Measurements from ENCODE around the gene CCND2. TPM values are rescaled to one million over a fixed set of nuclear protein-coding genes. Genes with fewer than 3 reads are reported as not detected.

CCND2 gene
- total and polyA plus RNA-seq, 2 experiments from 2014 or later = 157 to 250 TPM

DNA sequence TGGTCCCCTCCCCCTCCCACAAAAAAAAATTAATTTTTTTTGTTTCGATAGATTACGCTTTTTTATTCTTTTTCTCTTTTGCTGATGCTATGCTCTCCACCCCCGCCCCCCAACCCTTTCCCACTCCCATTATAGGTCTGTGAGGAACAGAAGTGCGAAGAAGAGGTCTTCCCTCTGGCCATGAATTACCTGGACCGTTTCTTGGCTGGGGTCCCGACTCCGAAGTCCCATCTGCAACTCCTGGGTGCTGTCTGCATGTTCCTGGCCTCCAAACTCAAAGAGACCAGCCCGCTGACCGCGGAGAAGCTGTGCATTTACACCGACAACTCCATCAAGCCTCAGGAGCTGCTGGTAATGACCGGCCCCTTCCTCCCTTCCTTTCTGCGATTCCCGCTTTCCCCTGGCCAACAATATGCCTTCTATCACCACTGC is 2.3 kb downstream of the CCND2 start:
- Histone ChIP-seq H3K4me3 (peak overlapping the region; percentile 95), H3K36me3 (replicated peaks; ENCODE audit: insufficient read depth, low read depth) (no peaks in the 10 kb centered on the region), H3K27me3 (no peaks in the 10 kb centered on the region), H3K79me2 (peaks cover 62% of the 10 kb centered on the region), H3K4me2 (peak overlapping the region; percentile 88), H2AFZ (no peak overlapping the region), H3K9me2 (replicated peaks; ENCODE audit: insufficient read depth) (no peaks in the 10 kb centered on the region), H4K20me1 (ENCODE audit: insufficient read depth, poor library complexity, severe bottlenecking) (peaks cover 37% of the 10 kb centered on the region), H3K4me1 (ENCODE audit: insufficient read depth) (peaks cover 57% of the 10 kb centered on the region), H3K9me3 (ENCODE audit: low read depth) (no peaks in the 10 kb centered on the region), H3K27ac (peak overlapping the region; percentile 98)
- no peak for DNase-seq (ENCODE audit: low spot score)
- TF ChIP-seq EZH2phosphoT487 (IDR thresholded peaks at IDR 0.05; ENCODE audit: low read depth, severe bottlenecking, unreplicated experiment) (no peak), EZH2 (IDR thresholded peaks at IDR 0.05; ENCODE audit: borderline replicate concordance) (no peak)
- TF ChIP-seq, protein P1, sequence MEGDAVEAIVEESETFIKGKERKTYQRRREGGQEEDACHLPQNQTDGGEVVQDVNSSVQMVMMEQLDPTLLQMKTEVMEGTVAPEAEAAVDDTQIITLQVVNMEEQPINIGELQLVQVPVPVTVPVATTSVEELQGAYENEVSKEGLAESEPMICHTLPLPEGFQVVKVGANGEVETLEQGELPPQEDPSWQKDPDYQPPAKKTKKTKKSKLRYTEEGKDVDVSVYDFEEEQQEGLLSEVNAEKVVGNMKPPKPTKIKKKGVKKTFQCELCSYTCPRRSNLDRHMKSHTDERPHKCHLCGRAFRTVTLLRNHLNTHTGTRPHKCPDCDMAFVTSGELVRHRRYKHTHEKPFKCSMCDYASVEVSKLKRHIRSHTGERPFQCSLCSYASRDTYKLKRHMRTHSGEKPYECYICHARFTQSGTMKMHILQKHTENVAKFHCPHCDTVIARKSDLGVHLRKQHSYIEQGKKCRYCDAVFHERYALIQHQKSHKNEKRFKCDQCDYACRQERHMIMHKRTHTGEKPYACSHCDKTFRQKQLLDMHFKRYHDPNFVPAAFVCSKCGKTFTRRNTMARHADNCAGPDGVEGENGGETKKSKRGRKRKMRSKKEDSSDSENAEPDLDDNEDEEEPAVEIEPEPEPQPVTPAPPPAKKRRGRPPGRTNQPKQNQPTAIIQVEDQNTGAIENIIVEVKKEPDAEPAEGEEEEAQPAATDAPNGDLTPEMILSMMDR (IDR thresholded peaks at IDR 0.05; ENCODE audit: poor library complexity) = no peak
- 23% methylated on average over 14 of the region's 14 CpGs for WGBS (ENCODE audit: low lambda C conversion rate, missing lambda C conversion rate)

DNA sequence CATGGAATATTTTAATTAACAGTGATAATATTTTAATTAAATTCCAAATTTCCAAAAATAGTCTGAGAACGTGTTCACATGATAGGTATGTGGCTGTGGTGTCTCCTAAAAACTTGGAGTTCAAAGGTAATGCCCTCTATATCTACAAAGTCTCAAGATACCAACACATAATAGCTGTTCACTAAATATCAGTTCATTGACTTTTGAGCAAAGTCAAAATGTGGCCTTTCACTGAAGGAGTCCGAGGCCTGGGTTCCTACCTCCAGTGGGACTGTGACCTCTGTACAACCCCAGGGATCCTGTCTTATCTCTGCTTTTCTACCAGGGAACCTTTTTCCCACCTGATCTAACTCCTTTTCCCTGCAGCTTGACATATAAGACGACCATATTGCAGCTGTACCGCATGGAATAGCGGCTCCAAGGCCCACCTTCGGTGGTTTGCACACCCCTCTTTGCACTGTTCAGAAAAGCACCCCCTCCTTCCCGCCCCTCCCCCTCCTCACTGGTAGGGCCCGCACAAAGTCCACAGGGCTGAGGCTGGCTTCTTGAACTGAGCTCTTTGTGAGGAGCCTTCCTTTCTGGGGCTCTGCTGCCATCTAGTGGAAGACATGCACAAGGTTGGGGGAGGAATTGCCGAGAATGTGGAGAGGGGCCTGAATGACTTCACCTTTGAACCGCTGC is 3.1 kb downstream of the CCND2 start:
- TF ChIP-seq EZH2phosphoT487 (IDR thresholded peaks at IDR 0.05; ENCODE audit: low read depth, severe bottlenecking, unreplicated experiment) (no peak), EZH2 (IDR thresholded peaks at IDR 0.05; ENCODE audit: borderline replicate concordance) (no peak)
- TF ChIP-seq, protein P1 (IDR thresholded peaks at IDR 0.05; ENCODE audit: poor library complexity) = peak; percentile 97
- Histone ChIP-seq H2AFZ (no peak overlapping the region), H3K79me2 (peaks cover 69% of the 10 kb centered on the region), H3K4me3 (peak overlapping the region; percentile 95), H3K27ac (peak overlapping the region; percentile 98), H3K9me2 (replicated peaks; ENCODE audit: insufficient read depth) (no peaks in the 10 kb centered on the region), H3K27me3 (no peaks in the 10 kb centered on the region), H3K4me1 (ENCODE audit: insufficient read depth) (peaks cover 64% of the 10 kb centered on the region), H3K36me3 (replicated peaks; ENCODE audit: insufficient read depth, low read depth) (no peaks in the 10 kb centered on the region), H3K4me2 (peak overlapping the region; percentile 88), H4K20me1 (ENCODE audit: insufficient read depth, poor library complexity, severe bottlenecking) (peaks cover 43% of the 10 kb centered on the region), H3K9me3 (ENCODE audit: low read depth) (no peaks in the 10 kb centered on the region)
- DNase-seq (ENCODE audit: low spot score) = peak; percentile 94
- 3% methylated on average over 9 of the region's 10 CpGs for WGBS (ENCODE audit: low lambda C conversion rate, missing lambda C conversion rate)

DNA sequence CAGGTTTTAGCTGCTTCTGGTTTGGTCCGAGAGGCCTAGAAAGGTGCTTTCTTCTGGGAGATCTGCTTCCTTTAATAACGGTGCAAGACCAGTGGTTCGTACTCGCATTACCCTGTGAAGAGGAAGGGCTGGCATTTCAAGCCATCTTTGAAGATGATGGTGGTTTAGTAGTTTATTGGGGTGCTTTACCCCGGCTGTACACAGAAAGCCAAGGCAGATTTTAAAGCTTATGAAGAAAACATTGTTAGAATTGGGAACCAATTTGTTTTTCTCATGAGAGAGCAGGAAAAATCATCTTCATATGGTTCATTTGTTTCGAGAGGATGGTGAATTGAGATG is 3.6 kb downstream of the CCND2 start:
- H4K20me1 ChIP-seq (ENCODE audit: insufficient read depth, poor library complexity, severe bottlenecking) = peaks cover 48% of the 10 kb centered on the region
- peak overlapping the region; percentile 71 for H3K4me2 ChIP-seq
- no peak for DNase-seq (ENCODE audit: low spot score)
- no peak for TF ChIP-seq EZH2phosphoT487 (IDR thresholded peaks at IDR 0.05; ENCODE audit: low read depth, severe bottlenecking, unreplicated experiment)
- no peak for TF ChIP-seq EZH2 (IDR thresholded peaks at IDR 0.05; ENCODE audit: borderline replicate concordance)
- TF ChIP-seq, protein P1 (IDR thresholded peaks at IDR 0.05; ENCODE audit: poor library complexity) = no peak
- no peaks in the 10 kb centered on the region for H3K9me2 ChIP-seq (replicated peaks; ENCODE audit: insufficient read depth)
- 31% methylated on average over 6 of the region's 6 CpGs for WGBS (ENCODE audit: low lambda C conversion rate, missing lambda C conversion rate)
- no peak overlapping the region for H2AFZ ChIP-seq
- no peak overlapping the region for H3K4me3 ChIP-seq
- H3K27ac ChIP-seq = peak overlapping the region; percentile 51
- H3K79me2 ChIP-seq = peaks cover 74% of the 10 kb centered on the region
- H3K27me3 ChIP-seq = no peaks in the 10 kb centered on the region
- no peaks in the 10 kb centered on the region for H3K36me3 ChIP-seq (replicated peaks; ENCODE audit: insufficient read depth, low read depth)
- H3K9me3 ChIP-seq (ENCODE audit: low read depth) = no peaks in the 10 kb centered on the region
- peaks cover 64% of the 10 kb centered on the region for H3K4me1 ChIP-seq (ENCODE audit: insufficient read depth)

Data from hepatocyte (in vitro differentiated cells).